ENCODE data around the gene FATE1.

Gene FATE1

DNA sequence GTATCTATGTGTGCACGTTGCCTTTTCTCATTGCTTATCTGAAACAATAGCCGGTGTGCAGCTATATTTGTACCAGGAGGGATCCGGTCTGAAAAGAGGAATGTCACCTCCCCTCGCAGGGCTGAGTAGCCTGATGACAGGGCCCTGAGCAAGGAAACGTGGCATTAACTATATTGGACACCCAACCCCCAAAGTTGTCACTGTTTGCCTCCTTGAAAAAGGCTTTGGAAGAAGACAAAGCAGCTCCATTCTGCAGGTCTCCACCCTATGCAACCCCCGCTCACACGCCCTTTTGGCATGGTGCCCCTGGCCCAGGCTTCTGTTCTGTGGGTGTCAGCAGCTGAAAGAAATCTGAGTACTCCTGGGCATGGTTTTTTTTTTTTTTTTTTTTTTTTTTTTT is 12.3 kb upstream of the FATE1 start:
- no peak for DNase-seq (ENCODE audit: low read depth in 3 of 3)

DNA sequence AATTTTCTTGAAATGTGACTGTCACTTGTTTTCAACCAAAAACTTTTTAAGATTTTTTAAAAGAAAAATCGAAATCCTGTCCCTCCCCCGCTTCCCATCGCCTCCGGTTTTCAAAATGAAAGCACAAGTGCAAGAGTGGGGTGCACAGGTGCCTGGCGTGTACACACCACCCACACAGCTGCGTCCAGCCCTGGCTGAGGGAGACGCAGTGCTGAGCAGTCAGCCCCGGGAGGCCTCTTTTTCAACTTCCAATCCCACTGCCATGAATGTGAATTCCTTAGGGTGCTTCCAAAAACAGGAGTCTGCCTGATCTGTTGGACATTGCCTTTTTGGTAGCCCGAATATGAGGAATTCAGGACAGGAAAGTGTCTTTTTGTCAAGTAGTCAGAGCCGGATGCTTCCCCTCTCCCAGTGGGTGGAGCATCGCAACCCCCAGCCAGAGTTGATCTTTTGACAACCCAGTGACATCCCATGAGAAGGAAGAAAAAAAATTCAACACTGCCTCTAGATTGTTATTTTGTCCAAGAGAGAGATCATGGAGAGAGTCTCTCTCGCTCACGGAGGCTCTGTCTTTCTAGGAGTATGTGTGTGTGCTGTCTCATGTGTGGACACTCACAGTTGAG is 11.7 kb upstream of the FATE1 start:
- no peak for DNase-seq (ENCODE audit: low read depth in 3 of 3)

DNA sequence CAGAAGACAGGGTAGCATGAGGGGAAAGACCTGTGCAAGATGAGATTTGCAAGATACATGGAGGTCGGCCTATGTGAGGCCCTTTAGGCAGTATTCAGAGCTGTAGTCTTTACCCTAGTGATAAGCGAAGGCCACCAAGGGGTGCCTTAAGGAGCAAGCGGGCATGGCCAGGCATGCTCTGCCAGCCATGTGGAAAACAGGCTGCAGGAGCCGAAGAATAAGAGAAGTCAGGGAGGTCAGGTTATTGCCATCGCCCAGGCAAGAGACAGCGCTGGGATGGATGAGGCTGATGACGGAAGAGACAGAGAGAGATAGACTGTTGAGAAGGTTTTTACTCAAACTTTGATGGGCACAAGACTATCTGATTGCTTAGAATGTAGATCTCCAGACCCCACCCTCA is 7.0 kb upstream of the FATE1 start:
- no peak for DNase-seq (ENCODE audit: low read depth in 3 of 3)

DNA sequence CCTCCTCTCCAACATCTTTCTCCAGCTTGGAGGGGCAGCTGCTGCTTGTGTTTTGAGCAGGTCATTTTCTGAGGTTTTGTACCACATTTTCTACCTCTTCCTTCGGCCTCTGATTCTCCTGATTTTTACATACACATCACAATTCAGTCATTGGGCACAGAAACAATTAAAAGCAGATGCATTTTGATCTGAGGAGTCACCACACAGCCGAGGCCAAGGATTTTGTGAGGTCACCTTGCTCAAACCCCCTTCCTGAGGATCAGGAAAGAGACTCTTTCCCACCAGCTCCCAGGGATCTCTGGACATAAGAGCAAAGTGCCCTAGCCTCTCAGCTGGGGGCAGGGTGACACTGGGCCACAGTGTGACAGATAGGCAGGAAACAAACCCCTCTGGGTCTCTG is 5.4 kb upstream of the FATE1 start:
- no peak for DNase-seq (ENCODE audit: low read depth in 3 of 3)

DNA sequence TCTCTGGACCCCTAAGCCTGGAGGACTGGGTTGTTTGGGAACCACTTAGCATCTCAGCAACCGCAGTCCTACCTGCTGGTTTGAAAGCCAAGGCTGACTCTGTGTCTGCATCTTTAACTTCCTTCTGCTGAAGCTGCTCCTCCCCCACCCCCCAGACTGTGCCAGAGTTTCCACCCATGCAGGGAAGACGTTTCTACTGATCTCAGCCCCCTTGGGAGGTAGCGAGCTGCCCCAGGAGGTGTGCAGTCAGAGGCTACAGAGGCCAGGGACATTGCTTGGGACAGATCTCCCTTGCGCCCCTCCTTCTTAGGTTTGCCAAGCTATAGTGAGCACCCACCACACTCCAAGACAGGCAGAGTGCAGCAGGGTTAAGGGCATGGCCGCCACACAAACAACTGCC is 4.7 kb upstream of the FATE1 start:
- DNase-seq (ENCODE audit: low read depth in 3 of 3), result no peak

DNA sequence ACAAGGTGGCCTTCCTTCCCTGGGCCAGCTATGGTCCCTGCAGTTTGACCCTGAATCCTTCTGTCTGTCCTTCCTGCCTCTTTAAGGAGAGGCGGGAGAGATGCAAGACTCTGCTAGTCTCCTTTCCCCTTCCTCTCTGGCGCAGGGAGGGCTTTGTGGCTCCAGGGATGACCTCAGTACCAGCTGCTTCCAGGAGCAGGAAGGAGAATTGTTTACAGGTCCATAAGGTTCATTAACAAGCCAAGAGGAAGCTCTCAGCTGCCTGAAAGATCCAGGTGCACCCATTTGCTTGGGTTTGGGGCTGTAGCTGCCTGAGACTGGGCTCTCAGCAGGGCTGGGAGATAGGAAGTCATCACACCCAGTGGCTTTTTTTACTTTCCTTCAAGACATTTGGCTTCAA is 4.0 kb upstream of the FATE1 start:
- DNase-seq (ENCODE audit: low read depth in 3 of 3), result no peak

DNA sequence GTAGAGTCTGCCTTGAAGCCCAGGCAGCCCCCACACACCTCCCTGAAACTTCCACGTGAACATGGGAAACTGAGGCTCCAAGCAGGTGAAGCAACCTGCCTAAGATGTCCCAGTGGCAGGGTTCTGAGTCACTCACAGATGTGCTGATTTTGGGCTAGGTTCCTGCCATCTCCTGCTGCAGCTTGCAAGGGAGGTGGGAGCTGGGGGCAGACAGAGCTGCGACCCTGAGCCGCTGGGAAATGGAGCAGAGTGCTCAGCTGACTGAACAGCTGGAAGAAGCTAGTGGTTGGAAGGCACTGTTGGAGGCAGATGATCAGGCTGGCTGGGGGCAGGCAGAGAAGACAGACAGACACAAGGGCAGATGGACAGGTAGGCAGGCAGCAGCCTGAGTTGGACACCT is 3.6 kb upstream of the FATE1 start:
- DNase-seq (ENCODE audit: low read depth in 3 of 3), result no peak

DNA sequence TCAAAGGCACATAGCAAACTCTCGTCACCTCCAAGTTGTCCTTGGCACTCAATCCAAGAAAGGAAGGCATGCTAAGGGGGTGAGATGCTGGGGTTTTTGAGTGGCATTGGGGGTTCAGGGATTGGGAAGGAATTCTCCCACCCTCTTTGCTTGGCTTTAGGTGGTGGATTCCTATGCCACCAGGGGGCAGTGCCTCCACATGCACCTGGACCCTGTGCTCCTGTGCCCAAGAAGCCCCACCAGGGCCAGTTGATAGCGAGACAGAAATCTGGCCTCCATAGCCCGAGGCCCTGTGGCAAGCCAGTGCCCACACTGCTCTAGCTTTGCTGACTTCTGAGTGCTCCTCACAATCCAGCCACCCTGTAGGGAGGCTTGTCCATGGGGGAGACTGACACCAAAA is 2.0 kb upstream of the FATE1 start:
- peak in 1 of 3 donors; percentile 18 for DNase-seq (ENCODE audit: low read depth in 3 of 3)

DNA sequence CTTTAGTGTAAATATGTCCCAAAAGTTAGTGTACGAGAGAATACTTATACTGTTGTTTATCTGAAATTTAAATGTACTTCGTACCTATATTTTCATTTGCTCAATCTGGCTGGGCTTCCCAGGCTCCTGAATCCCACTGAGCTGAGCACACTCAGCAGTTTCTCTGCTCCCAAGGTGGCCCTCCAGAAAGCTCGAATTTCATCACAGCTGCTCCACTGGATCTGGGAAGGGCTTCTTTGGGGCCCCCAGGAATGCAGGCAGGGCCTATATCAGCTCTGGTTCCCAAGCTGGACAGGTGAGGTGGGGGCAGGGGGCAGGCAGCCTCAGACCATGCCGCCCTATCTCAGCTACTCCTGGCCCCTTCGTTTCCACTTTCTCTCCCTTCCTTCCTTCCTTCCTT is 1.5 kb upstream of the FATE1 start:
- DNase-seq (ENCODE audit: low read depth in 3 of 3), result no peak

DNA sequence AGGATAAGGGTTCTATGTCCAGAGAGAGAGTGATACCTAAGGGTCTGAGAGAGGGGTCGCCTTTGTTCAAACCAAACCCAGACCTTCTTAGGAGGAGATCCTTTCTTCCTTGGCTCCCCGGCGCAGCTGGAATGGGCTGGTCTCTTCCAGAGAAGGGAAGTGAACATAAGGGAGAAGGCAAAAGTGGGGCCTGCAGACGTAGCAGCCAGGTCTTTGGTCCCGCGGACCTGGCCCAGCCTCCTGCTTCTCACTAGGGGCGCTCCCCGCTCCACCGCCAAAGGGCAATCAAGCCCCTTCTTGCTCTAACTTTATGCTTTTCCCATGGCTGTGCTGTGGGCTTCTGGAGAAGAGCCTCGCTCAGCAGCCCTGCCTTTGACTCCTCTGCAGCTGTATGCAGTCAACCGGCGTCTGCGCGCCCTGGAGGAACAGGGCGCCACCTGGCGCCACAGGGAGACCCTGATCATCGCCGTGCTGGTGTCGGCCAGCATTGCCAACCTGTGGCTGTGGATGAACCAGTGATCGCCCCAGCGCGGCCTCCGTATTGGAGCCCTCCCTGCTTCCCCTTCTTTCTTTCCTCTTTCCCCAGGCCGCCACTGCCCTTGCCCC is 6.5 kb downstream of the FATE1 start:
- no peak for DNase-seq (ENCODE audit: low read depth in 3 of 3)

DNA sequence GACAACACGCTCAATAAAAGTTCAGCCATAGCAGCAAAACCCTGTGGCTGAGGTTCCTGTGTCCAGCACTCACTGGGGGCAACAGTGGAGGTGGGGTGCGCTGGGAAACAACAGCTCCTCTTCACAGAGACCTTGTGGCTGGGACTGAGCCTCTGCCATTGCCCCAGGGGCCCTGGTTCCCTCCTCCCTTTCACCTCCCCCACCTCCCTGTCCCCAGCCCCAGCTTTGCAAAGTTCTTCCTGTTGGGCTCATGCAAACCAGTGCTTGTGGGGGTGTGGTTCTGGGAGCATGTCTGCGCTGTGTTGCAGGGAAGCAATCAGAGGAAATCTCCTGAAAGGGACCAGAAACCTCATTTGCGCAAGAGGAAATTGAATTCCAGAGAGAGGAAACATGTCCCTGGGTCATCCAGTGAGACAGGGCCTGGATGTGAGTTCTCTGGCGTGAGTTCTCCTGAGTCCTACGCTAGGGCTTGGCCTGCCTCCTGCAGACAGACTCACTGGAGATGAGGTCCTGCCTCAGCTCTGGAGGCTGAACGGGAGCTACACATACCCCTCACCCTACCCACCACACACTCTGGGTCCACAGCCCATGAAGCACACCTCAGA is 7.4 kb downstream of the FATE1 start:
- DNase-seq (ENCODE audit: low read depth in 3 of 3), result no peak

DNA sequence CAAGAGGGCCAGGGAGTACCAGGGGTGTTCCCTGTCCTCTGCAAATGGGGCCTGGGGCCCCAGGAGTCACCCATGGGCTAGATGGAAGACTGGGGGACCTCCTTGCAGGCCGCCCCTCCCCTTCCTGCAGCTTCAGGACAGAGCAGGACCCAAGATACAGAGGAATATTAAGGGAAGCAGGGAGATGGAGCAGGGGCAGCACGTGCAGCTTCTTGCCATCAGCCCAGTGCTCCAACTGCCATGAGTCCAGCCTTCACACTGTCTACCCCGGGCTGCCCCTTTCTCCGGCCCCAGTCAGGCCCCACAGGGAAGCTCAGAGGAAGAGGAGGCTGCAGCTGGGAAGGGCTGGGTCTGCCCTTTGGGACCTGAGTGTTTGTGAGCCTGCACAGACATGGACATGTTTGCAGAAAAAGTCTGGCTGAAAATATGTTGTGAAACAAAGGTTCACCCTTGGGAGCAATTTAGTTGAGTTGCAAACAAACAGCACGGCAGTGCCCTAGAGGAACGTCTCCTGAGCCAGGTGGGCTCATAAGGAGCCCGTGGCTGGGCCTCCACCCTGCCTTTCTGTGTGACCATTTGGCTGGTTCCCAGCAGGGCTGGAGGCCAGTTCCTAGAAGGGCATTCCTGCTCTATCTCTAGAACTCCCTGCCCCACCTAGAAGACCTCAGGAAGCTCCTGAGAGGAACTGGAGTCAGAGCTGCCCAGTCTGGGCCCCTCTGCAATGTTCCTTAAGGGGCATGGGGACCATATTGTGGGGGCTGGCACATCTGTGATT is 8.9 kb downstream of the FATE1 start:
- no peak for DNase-seq (ENCODE audit: low read depth in 3 of 3)

DNA sequence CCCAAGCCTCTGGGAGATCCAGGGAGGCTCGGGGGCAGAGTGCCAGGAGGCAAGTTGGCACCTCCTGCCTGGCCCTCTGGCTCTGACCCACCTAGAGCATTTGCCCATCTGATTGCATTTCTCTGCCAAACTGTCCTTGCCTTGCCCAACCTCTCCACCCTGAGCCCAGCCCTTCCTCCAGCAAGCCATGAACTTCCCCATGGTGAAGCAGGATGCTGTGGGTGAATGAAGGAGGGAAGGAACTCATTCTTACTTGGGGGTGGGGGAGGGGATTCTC is 9.4 kb downstream of the FATE1 start:
- no peak for DNase-seq (ENCODE audit: low read depth in 3 of 3)

DNA sequence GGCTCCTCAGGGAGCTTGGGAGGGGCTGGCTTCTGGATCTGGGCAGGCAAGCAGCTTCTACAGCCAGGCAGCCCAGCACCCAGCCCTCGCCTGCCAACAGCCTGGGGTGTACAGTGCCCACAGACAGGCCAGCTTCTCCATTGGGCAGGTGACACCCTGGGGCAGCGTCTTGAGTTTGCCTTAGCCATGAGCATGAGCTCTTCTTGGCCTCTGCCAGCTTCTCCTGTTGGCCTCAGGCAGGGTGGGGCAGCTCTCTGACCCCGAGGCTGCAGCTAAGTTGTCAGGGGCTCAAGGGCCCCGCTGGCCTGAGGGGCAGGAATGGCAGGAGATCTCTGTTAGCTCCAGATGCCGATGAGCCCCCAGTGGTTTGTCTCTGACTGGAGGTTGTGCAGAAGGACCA is 10.9 kb downstream of the FATE1 start:
- DNase-seq (ENCODE audit: low read depth in 3 of 3), result no peak

DNA sequence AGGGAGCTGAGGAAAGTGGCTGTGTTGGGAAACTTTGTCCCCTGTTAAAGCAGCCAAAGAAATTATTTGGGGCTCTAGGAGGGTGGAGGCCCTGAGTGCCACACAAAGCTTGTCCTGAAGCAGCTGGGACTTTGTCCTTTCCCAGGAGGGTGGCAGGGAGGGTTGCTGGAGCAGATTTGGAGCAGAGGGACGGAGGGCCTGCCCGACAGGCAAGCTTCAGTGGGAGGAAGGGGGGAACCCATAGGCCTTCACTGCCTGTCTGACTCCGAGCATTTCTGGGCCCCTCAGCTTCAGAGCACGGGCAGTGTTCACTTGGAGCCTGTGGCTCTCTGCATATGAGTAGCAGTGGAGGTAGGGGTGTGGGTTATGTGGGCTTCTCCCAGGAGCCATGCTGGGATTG is 11.5 kb downstream of the FATE1 start:
- no peak for DNase-seq (ENCODE audit: low read depth in 3 of 3)

DNA sequence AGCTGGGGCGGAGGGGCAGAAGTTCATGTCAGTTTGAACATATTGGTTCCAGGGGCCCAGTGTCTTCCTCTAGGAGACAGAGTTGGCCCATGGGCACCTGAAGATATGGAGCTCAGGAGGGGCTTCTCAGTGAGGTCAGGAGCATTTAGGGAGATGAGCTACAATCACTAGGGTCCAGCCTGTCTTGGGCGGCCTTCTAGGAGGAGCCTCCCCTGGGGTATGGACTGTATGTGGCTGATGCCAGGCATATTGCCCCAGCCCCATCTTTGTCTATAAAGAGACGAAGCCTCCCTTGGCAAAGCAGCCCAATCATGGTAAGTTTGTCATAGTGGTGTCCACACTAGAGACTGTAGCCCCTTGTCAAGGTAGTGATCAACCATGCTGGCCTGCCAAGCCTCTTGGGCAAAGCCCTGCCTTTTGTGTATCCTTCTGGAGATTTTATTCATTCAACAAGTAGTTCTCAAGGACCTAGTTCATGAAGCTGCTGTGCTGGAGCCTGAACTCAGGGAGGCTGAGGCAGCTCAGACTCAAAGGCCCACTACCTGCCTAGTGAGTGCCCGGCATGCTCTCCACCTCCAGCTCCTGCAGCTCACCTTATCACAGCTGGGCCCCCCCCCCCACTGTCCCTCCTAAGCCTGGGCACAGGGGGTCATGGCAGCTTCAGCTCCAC is 13.4 kb downstream of the FATE1 start:
- DNase-seq (ENCODE audit: low read depth in 3 of 3), result no peak

DNA sequence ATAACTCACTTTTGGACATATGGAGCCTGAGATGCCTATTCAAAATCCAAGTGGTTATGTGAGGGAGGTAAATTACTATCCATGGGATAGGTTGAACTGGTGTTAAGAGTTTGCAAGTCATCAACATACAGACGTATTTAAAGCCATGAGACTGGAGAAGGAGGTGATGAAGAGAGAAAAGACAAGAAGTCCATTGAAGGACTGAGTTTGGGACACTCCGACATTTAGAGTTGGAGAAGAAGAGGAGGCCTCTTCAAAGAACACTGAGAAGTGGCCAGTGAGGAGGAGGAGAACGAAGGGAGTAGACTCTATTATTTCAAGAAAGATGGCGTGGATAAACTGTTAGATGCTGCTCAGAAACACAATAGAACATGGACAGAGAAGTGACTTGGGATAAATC is 18.6 kb downstream of the FATE1 start, which contains the start of gene CNGA2:
CNGA2 (plus strand) TSS at position 301 of the 400 bp plus-strand sequence. CDS start 3,738 bp downstream, outside the sequence.
- no peak for DNase-seq (ENCODE audit: low read depth in 3 of 3)

DNA sequence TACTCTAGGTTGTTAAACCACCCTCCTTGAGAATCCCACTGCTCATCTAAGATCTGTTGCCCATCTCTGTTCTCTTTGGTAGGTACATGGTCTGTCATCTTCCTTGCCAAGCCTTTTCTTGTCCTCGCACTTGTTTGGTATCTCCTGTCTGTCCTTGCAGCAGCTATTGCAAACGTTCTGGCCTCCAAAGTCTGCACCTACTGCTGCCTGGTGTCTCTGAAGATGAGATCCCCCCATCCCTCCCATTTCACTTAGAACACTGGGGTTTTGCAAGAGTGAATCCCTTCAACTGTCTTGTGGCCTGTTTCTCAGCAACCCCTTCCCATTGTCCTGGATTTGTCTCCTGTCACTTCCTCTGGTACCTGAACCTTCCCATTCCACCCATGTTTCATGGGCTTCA is 19.4 kb downstream of the FATE1 start:
- no peak for DNase-seq (ENCODE audit: low read depth in 3 of 3)

DNA sequence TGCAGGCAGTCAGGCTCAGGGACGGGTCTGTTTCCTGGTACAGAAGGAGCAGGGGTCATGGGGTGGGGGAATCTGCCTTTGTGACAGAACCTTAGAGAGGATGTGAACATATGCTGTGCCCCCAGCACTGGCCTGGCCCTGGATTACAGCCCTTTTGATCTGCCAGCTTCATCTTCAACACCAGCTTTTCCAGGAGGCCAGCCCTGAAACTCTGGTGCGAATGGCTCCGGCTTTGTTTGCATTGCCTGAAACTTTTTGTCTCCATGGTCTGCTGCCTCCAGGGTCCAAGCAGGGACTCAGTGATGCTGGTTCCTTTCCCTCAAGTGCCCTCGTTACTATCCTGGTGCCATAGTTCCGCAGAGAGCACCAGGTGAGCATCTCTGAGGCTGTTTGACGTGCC is 20.9 kb downstream of the FATE1 start:
- DNase-seq (ENCODE audit: low read depth in 3 of 3), result no peak

DNA sequence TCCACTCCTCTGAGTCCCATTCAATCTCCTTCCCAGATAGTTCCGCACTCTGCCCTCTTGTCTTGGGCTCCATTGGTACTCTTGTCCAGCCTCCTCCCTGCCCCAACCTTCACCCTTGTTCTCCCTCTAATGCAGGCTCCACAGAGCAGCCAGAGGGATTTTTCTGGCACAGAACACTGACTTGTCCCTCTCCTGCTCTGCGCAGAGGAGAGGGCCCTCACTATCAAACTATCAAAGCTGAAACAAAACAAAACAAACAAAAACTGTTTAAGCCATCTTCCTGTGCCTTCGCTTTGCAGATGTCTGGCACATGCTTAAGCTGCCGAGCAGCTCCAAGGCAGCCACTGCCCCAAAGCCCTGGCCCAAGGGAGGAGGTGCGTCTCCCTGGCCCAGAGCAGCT is 21.7 kb downstream of the FATE1 start:
- DNase-seq (ENCODE audit: low read depth in 3 of 3), result no peak

DNA sequence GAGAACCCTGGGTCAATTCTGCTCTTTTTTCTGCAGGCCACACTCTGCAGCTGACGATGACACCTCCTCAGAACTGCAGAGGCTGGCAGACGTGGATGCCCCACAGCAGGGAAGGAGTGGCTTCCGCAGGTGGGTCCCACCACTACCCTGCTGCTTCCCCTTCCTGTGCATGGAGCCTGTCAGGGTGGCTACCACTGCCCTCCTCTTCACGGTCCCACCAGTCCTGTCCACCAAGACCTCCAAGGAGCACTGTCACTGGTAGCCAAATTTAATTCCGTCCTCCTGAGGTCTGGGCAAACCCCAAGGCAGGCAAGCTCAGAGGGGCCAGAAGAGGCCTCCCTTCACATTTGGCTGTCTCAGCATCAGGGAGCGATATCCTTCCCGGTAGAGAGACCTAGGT is 22.9 kb downstream of the FATE1 start:
- no peak for DNase-seq (ENCODE audit: low read depth in 3 of 3)

DNA sequence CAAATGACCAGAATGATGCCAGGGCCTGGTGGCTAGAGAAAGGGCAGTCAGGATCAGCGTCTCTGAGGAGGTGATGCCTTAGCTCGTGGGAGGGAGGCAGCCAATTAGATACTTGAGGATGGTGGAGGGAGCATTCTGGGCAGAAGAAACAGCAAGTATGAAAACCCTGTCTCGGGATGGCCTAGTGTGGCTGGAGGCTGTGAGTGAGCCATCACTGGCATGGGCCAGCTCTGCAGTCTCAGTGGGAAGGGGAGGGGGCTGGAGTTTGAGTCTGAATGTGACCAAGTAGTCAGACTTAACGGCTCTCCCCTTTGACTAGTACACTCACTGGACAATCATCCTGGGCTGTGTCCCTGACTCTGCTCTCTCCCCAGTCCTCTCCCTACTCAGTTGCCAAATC is 25.8 kb downstream of the FATE1 start:
- no peak for DNase-seq (ENCODE audit: low read depth in 3 of 3)

DNA sequence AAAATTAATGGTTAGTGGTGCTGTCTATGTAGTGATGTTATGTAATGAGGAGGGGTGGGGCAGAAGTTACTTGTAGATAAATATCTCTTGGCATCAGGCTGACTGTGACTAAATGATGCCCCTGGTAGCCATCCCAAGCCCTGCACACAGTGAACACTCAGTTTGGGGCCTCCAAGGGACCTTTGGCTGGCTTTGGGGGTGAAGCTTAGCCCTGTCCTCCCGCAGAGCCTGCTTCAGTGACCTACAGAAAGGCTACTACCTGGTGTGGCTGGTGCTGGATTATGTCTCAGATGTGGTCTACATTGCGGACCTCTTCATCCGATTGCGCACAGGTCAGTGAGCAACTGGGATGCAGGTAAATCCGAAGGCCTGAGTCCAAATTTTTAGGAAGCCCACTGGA is 26.5 kb downstream of the FATE1 start:
- no peak for DNase-seq (ENCODE audit: low read depth in 3 of 3)

Data from stimulated activated CD4-positive, alpha-beta T cell treated with anti-CD3 and anti-CD28 coated beads, TNF-alpha, amount 100 ng/mL, for 48 hours (primary cell).